ENCODE data around the gene ABTB1.

- TF ChIP-seq CTCF (IDR thresholded peaks at IDR 0.05) (no peak), POLR2AphosphoS5 (IDR thresholded peaks at IDR 0.05; ENCODE audit: low read depth, low read length) (no peak)
Observed at GRCh38 chr3:127628426-127628787, 44.3 kb upstream of the ABTB1 start.

Measured in Panc1 (cell line).